Esophagus (tissue), 2 donors: Measurements from ENCODE around the gene VAV2. TPM values are rescaled to one million over a fixed set of nuclear protein-coding genes. Genes with fewer than 3 reads are reported as not detected.

Experiments
- H3K27ac ChIP-seq, 2 donors: one replicate each; pipeline ENCODE4 v1.5.1; 2013; ENCODE audit warnings: low read depth in 2 of 2, mild to moderate bottlenecking in 2 of 2, inconsistent platforms in 1 of 2, low read length in 1 of 2, moderate library complexity in 1 of 2
- H3K27me3 ChIP-seq, 2 donors: one replicate each; pipeline ENCODE4 v1.6.1; 2013; ENCODE audit warnings: low read length in 2 of 2, control low read depth in 1 of 2, mild to moderate bottlenecking in 1 of 2; ENCODE audit not compliant: insufficient read depth in 2 of 2, control insufficient read depth in 1 of 2
- H3K36me3 ChIP-seq, 2 donors: one replicate each; pipeline ENCODE4 v1.6.1; 2013; ENCODE audit warnings: low read length in 1 of 2; ENCODE audit not compliant: control insufficient read depth in 2 of 2, insufficient read depth in 2 of 2
- H3K4me1 ChIP-seq, 2 donors: one replicate each; pipeline ENCODE4 v1.6.1; 2013; ENCODE audit warnings: low read length in 1 of 2; ENCODE audit not compliant: control insufficient read depth in 2 of 2, insufficient read depth in 2 of 2
- H3K4me3 ChIP-seq, 2 donors: one replicate each; pipeline ENCODE4 v1.5.1; 2013; ENCODE audit warnings: low read length in 2 of 2, mild to moderate bottlenecking in 2 of 2, low read depth in 1 of 2, moderate library complexity in 1 of 2
- H3K9me3 ChIP-seq, 2 donors: one replicate each; pipeline ENCODE4 v1.6.1; 2013; ENCODE audit warnings: mild to moderate bottlenecking in 2 of 2, low read depth in 1 of 2, low read length in 1 of 2, moderate library complexity in 1 of 2; ENCODE audit not compliant: control insufficient read depth in 2 of 2, insufficient read depth in 1 of 2
- WGBS, 2 donors: extraction: QIAGEN DNeasy Blood & Tissue Kit; methylation state at CpG; one replicate each; pipeline ENCODE4 v1.1.7; 2013; 5-methylcytosine and 5-hydroxymethylcytosine counted together
- polyA plus RNA-seq, 2 donors: library from polyadenylated mRNA; stranded (reverse); fragments of 200-250 nt; gene quantifications; one replicate each; pipeline ENCODE4 v1.2.3, GENCODE V29; 2013
- donor health status: healthy with polysubstance abuse.
- donor health status: Bipolar disorder and iron deficiency.

Gene VAV2
- polyA plus RNA-seq, 2 donors, result 4.8 to 5.0 TPM

- no peak overlapping the region for H3K27ac ChIP-seq
Measured at GRCh38 chr9:134010310-134011173, 18.4 kb upstream of the VAV2 start.

GRCh38 chr9:134007571-134007970, 15.4 kb upstream of the VAV2 start:
- no peaks in the 10 kb centered on the region for H3K36me3 ChIP-seq
- H3K4me1 ChIP-seq, result no peaks in the 10 kb centered on the region
- no peaks in the 10 kb centered on the region for H3K27me3 ChIP-seq
- H3K4me3 ChIP-seq, result no peak overlapping the region
- WGBS, 2 donors, result 79 to 84% methylated on average over 9 of the region's 9 CpGs
- no peak overlapping the region for H3K27ac ChIP-seq
- H3K9me3 ChIP-seq, result peaks cover 0 to 4% of the 10 kb centered on the region in 2 donors

More at GRCh38 chr9:134010310-134011173, 18.4 kb upstream of the VAV2 start:
- Histone ChIP-seq H3K27me3 (no peaks in the 10 kb centered on the region), H3K9me3 (peaks cover 0 to 4% of the 10 kb centered on the region in 2 donors), H3K4me3 (no peak overlapping the region), H3K4me1 (no peaks in the 10 kb centered on the region), H3K36me3 (no peaks in the 10 kb centered on the region)
- WGBS, 2 donors, result 71 to 73% methylated on average over 20 of the region's 20 CpGs

DNA sequence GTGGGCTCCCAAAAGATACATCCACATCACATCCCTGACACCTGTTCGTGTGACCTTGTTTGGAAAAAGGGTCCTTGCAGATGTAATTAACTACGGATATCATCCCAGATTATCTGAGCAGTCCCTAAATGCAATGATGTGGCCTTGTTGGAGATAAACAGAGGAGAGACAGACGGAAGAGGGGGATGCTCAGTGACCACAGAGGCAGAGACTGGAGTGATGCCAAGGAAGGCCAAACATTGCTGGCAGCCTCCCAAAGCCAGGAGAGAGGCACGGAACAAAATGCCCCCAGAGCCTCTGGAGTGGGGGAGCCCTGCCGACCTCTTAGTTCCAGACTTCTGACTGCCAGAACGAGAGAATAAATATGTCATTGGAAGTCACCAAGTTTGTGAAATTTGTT, 15.0 kb upstream of the VAV2 start:
- WGBS, 2 donors, result 50 to 52% methylated on average over 6 of the region's 6 CpGs
- Histone ChIP-seq H3K36me3 (no peaks in the 10 kb centered on the region), H3K27me3 (no peaks in the 10 kb centered on the region), H3K27ac (no peak overlapping the region), H3K4me1 (no peaks in the 10 kb centered on the region), H3K4me3 (no peak overlapping the region), H3K9me3 (peaks cover 0 to 4% of the 10 kb centered on the region in 2 donors)

DNA sequence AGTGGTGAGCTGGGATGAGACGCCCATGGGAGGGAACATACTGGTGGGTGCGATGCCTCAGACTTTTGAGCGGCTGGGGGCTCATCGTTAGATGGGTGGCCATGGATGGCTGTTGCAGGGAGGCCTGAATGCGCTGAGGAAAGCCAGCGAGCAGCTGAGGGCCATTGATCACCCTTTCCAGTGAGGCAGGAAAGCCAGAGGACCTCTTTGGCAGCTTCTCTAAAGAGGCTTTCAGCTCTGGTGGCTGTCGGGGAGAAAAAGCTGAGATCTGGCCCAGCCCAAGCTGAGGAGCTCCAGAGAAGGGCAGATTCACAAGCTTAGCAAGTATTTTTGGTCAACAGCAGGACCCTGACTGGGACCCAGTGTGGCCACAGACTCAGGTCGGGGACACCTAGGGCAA, 13.3 kb upstream of the VAV2 start:
- WGBS, 2 donors, result 87 to 88% methylated on average over 8 of the region's 8 CpGs
- peaks cover 0 to 4% of the 10 kb centered on the region in 2 donors for H3K9me3 ChIP-seq
- H3K4me1 ChIP-seq, result no peaks in the 10 kb centered on the region
- no peaks in the 10 kb centered on the region for H3K27me3 ChIP-seq
- H3K27ac ChIP-seq, result no peak overlapping the region
- H3K4me3 ChIP-seq, result no peak overlapping the region
- no peaks in the 10 kb centered on the region for H3K36me3 ChIP-seq

DNA sequence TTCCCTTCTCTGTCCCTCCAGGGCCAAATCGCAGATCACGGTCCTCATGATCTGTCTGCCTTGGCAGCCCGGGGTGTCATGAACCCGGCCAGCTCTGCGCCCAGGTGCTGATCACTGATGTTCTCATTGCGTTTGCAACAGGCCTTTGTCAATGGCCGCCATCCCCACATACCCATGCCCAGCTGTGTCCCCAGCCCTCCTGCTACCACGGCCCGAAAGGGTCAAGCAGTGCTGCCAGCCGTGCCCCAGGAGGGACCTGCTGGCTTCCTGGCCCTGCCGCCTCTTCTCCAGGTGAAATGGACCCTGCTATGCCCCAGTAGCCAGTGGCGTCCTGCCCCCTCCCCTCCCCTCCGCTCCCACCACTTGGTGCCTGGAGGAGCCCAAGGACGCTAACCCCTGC, 12.8 kb upstream of the VAV2 start:
- Histone ChIP-seq H3K4me1 (no peaks in the 10 kb centered on the region), H3K4me3 (no peak overlapping the region), H3K9me3 (peaks cover 0 to under 1% of the 10 kb centered on the region in 2 donors), H3K36me3 (no peaks in the 10 kb centered on the region), H3K27ac (no peak overlapping the region), H3K27me3 (no peaks in the 10 kb centered on the region)
- 77 to 83% methylated on average over 14 of the region's 14 CpGs for WGBS, 2 donors

DNA sequence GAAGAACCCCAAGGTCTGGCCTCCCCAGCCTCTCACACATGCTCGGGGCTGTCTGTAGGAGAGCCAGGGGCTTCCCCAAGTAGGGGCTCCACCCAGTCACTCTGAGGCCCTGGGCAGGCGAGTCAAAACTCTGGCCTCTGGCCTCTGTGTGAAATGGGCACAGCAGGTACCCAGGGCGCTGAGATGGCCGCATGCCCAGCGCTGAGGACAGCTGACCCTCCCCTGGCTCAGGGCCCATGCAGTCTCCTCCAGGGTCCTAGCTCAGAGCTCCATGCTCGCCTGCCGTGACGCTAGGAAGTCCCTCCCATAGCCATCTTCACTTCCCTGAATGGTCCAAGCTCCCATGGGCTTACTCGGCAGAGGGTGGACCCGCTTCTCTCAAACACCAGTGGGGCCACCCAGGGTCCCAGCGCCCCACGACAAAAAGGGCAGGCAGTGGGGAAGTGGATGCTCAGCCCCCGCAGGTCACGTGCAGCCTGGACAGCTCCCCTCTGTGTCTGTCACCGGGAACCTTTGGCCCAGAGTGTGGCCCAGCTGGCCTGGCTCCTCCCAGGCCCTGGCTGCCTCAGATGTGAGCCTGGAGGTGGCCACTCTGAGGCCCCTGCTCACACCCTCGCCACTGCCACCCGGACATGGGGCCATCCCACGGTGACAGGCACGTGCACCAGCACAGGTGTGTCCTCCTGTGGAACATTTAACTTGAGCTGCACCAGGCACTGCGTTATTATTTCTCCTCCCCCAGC, 12.2 kb upstream of the VAV2 start:
- Histone ChIP-seq H3K27ac (no peak overlapping the region), H3K4me3 (no peak overlapping the region), H3K4me1 (no peaks in the 10 kb centered on the region), H3K27me3 (no peaks in the 10 kb centered on the region), H3K36me3 (no peaks in the 10 kb centered on the region), H3K9me3 (no peaks in the 10 kb centered on the region)
- WGBS, 2 donors, result 70% methylated on average over 20 of the region's 20 CpGs

- H3K4me1 ChIP-seq, result no peaks in the 10 kb centered on the region
- no peaks in the 10 kb centered on the region for H3K9me3 ChIP-seq
- H3K27ac ChIP-seq, result no peak overlapping the region
- H3K27me3 ChIP-seq, result no peaks in the 10 kb centered on the region
- H3K4me3 ChIP-seq, result no peak overlapping the region
- 91 to 94% methylated on average over 2 of the region's 2 CpGs for WGBS, 2 donors
- H3K36me3 ChIP-seq, result no peaks in the 10 kb centered on the region
Measured at GRCh38 chr9:134003237-134003636, 11.1 kb upstream of the VAV2 start.

DNA sequence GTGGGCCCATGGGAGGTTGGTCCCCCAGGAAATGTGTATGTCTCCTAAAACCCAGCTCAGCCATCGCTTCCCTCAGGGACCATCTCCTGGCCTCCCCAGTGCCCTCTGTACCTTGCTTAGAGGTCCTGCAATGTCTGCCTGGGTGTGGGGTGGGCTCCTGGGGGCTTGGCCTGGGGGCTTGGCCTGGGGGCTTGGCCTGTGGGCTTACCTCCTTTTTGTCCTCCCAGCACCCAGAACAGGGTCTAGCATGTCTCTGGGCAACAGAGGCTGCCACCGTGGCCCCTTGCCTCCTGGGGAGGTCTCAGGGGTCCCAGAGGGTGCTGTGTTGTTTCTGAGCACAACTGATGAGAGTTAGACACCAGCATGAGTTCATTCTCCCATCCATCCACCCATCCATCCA, 10.7 kb upstream of the VAV2 start:
- no peaks in the 10 kb centered on the region for H3K4me1 ChIP-seq
- H3K27ac ChIP-seq, result no peak overlapping the region
- H3K9me3 ChIP-seq, result no peaks in the 10 kb centered on the region
- no peaks in the 10 kb centered on the region for H3K36me3 ChIP-seq
- no peaks in the 10 kb centered on the region for H3K27me3 ChIP-seq
- no peak overlapping the region for H3K4me3 ChIP-seq
- WGBS, 2 donors, result 78 to 86% methylated on average over 2 of the region's 2 CpGs

DNA sequence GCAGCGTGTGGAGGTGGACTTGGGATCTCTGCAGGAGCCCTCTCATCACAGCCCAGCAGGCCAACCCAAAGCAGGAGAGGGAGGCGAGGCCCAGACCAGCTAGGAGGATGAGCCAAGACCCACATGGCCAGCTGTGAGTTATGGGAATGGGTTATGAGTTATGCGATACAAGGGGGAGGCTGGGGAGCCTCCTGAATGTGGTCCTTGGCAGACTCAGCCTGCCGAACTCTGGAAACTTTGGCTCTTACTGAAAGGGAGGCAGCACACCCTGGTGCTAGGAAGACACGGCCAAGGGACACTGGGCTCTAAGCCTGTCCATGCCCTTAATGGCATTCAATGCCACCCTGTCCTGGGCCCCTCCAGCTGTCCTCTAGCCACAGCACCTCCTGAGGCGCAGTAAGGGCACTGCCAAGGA, 7.7 kb upstream of the VAV2 start:
- Histone ChIP-seq H3K4me3 (no peak overlapping the region), H3K4me1 (no peaks in the 10 kb centered on the region), H3K27me3 (no peaks in the 10 kb centered on the region), H3K9me3 (no peaks in the 10 kb centered on the region), H3K36me3 (no peaks in the 10 kb centered on the region), H3K27ac (no peak overlapping the region)
- WGBS, 2 donors, result 66 to 71% methylated on average over 6 of the region's 6 CpGs
